ENCODE measurements around the gene C2CD4C.
"Not testable (repeated sequence)": the region's sequence is repeated elsewhere in the genome, so short reads cannot be mapped to it uniquely, and the experiment has no call there.

Gene C2CD4C

DNA sequence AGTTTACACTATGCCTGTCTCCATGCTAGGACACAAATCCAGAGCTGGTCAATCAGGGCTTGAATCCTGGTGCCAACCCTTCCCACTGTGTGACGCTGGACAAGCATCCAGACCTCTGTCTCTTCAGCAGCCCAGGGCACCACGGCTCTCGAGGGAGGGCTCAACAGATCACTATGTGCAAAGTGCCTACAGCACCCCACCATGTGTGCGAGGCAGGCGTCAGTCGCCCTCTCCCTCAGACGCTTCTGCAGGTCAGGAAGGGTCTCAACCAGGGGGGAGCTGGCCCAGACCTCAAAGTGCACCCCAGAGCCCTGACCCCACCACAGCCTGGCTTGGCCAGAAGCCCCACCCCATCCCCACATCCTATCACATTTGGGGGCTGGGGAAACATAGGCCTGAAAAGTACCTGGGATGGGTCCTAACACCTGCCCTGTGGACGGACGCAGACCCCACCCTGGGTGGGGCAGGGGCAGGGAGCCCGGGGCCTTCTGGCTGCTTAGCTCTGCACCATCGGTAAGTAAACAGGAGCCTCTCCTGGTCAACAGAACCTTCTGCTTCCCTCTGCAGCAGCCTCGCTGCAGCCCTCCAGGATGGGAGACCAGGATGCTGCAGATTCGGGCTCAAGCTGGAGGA, 2.9 kb upstream of the C2CD4C start:
- H4K20me1 ChIP-seq (ENCODE audit: insufficient read depth, low read length), result no peaks in the 10 kb centered on the region
- no peak overlapping the region for H2AFZ ChIP-seq (ENCODE audit: low read depth, low read length)
- DNase-seq, result no peak
- no peaks in the 10 kb centered on the region for H3K79me2 ChIP-seq (ENCODE audit: insufficient read depth, low read length)
- peaks cover 14% of the 10 kb centered on the region for H3K4me1 ChIP-seq (ENCODE audit: insufficient read depth, low read length)
- no peak overlapping the region for H3K4me2 ChIP-seq (ENCODE audit: insufficient read depth, low read length)
- H3K36me3 ChIP-seq (ENCODE audit: insufficient read depth, low read length), result no peaks in the 10 kb centered on the region
- no peak overlapping the region for H3K9ac ChIP-seq (ENCODE audit: low read depth, low read length)
- no peak for ATAC-seq (ENCODE audit: insufficient read depth, low read depth)
- H3K27ac ChIP-seq (ENCODE audit: low read length), result no peak overlapping the region
- H3K9me3 ChIP-seq (ENCODE audit: insufficient read depth, low read length, severe bottlenecking), result peaks cover 3% of the 10 kb centered on the region
- no peak overlapping the region for H3K4me3 ChIP-seq (ENCODE audit: low read depth in 1 of 2, low read length in 2 of 2)
- peaks cover 7% of the 10 kb centered on the region for H3K27me3 ChIP-seq (ENCODE audit: insufficient read depth, low read length, poor library complexity)
- TF ChIP-seq, protein P1, sequence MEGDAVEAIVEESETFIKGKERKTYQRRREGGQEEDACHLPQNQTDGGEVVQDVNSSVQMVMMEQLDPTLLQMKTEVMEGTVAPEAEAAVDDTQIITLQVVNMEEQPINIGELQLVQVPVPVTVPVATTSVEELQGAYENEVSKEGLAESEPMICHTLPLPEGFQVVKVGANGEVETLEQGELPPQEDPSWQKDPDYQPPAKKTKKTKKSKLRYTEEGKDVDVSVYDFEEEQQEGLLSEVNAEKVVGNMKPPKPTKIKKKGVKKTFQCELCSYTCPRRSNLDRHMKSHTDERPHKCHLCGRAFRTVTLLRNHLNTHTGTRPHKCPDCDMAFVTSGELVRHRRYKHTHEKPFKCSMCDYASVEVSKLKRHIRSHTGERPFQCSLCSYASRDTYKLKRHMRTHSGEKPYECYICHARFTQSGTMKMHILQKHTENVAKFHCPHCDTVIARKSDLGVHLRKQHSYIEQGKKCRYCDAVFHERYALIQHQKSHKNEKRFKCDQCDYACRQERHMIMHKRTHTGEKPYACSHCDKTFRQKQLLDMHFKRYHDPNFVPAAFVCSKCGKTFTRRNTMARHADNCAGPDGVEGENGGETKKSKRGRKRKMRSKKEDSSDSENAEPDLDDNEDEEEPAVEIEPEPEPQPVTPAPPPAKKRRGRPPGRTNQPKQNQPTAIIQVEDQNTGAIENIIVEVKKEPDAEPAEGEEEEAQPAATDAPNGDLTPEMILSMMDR (IDR thresholded peaks at IDR 0.05; ENCODE audit: borderline replicate concordance, extremely low read depth, low read length, poor library complexity, severe bottlenecking), result no peak
- no peak for TF ChIP-seq EZH2 (IDR thresholded peaks at IDR 0.05; ENCODE audit: borderline replicate concordance, low read depth, low read length, severe bottlenecking)

- not testable (repeated sequence) for H3K9ac ChIP-seq (ENCODE audit: low read depth, low read length); H3K79me2 ChIP-seq (ENCODE audit: insufficient read depth, low read length); H3K27me3 ChIP-seq (ENCODE audit: insufficient read depth, low read length, poor library complexity); H3K9me3 ChIP-seq (ENCODE audit: insufficient read depth, low read length, severe bottlenecking); H4K20me1 ChIP-seq (ENCODE audit: insufficient read depth, low read length); H3K4me3 ChIP-seq (ENCODE audit: low read depth in 1 of 2, low read length in 2 of 2); H3K27ac ChIP-seq (ENCODE audit: low read length); ATAC-seq (ENCODE audit: insufficient read depth, low read depth); DNase-seq; H3K36me3 ChIP-seq (ENCODE audit: insufficient read depth, low read length); H3K4me2 ChIP-seq (ENCODE audit: insufficient read depth, low read length); H2AFZ ChIP-seq (ENCODE audit: low read depth, low read length)
- peaks cover 14% of the 10 kb centered on the region for H3K4me1 ChIP-seq (ENCODE audit: insufficient read depth, low read length)
Measured at GRCh38 chr19:411121-411722, 2.3 kb upstream of the C2CD4C start.

DNA sequence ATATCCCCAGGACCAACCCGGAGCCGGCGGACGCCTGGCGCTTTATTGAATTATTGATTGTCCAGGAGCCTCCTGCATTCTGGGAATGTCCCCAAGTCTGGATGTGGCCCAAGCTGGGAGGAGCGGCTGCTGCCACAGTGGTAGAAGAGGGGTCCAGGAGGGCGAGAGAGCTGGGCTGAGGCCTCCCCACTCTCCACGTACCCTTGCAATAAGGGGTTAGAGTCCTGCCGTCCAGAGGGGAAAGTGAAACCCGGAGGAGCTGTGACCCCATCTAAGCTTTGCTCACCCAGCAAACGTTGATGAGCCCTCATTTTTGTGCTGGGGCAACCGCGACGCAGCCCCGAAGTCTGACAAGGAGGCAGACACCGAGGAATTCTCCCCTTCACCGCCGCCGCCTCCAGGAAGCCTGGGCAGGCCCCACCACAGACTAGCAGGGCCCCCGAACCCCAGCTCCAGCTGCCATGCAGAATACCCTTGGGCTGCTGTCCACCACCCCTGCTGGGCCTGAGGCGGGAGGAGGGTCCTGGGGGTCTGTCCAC, 1.4 kb upstream of the C2CD4C start:
- Histone ChIP-seq H3K27ac (ENCODE audit: low read length) (no peak overlapping the region), H3K4me2 (ENCODE audit: insufficient read depth, low read length) (no peak overlapping the region), H3K4me3 (ENCODE audit: low read depth in 1 of 2, low read length in 2 of 2) (no peak overlapping the region), H2AFZ (ENCODE audit: low read depth, low read length) (no peak overlapping the region), H3K9me3 (ENCODE audit: insufficient read depth, low read length, severe bottlenecking) (peaks cover 3% of the 10 kb centered on the region), H4K20me1 (ENCODE audit: insufficient read depth, low read length) (no peaks in the 10 kb centered on the region), H3K36me3 (ENCODE audit: insufficient read depth, low read length) (no peaks in the 10 kb centered on the region), H3K4me1 (ENCODE audit: insufficient read depth, low read length) (peaks cover 14% of the 10 kb centered on the region), H3K27me3 (ENCODE audit: insufficient read depth, low read length, poor library complexity) (peaks cover 7% of the 10 kb centered on the region), H3K79me2 (ENCODE audit: insufficient read depth, low read length) (no peaks in the 10 kb centered on the region), H3K9ac (ENCODE audit: low read depth, low read length) (no peak overlapping the region)
- TF ChIP-seq EZH2 (IDR thresholded peaks at IDR 0.05; ENCODE audit: borderline replicate concordance, low read depth, low read length, severe bottlenecking), result no peak
- TF ChIP-seq, protein P1 (IDR thresholded peaks at IDR 0.05; ENCODE audit: borderline replicate concordance, extremely low read depth, low read length, poor library complexity, severe bottlenecking), result no peak
- ATAC-seq (ENCODE audit: insufficient read depth, low read depth) (no peak), DNase-seq (no peak)

- Histone ChIP-seq H2AFZ (ENCODE audit: low read depth, low read length) (no peak overlapping the region), H3K79me2 (ENCODE audit: insufficient read depth, low read length) (no peaks in the 10 kb centered on the region), H3K9me3 (ENCODE audit: insufficient read depth, low read length, severe bottlenecking) (peaks cover 3% of the 10 kb centered on the region), H3K36me3 (ENCODE audit: insufficient read depth, low read length) (no peaks in the 10 kb centered on the region), H3K4me3 (ENCODE audit: low read depth in 1 of 2, low read length in 2 of 2) (peak overlapping the region in 1 of 2 experiments; percentile 50; a peak in 2 of 4 replicates), H3K27me3 (ENCODE audit: insufficient read depth, low read length, poor library complexity) (peaks cover 7% of the 10 kb centered on the region), H3K4me2 (ENCODE audit: insufficient read depth, low read length) (peak overlapping the region; percentile 66), H3K27ac (ENCODE audit: low read length) (no peak overlapping the region), H3K4me1 (ENCODE audit: insufficient read depth, low read length) (peaks cover 14% of the 10 kb centered on the region), H3K9ac (ENCODE audit: low read depth, low read length) (peak overlapping the region; percentile 48; the same call in 1 of the 2 replicates), H4K20me1 (ENCODE audit: insufficient read depth, low read length) (no peaks in the 10 kb centered on the region)
- peak; percentile 48; the same call in 2 of the 3 replicates for ATAC-seq (ENCODE audit: insufficient read depth, low read depth)
- peak; percentile 11 for DNase-seq
- TF ChIP-seq, protein P1 (IDR thresholded peaks at IDR 0.05; ENCODE audit: borderline replicate concordance, extremely low read depth, low read length, poor library complexity, severe bottlenecking), result no peak
- no peak for TF ChIP-seq EZH2 (IDR thresholded peaks at IDR 0.05; ENCODE audit: borderline replicate concordance, low read depth, low read length, severe bottlenecking)
Measured at GRCh38 chr19:409516-410242, 732 bp upstream of the C2CD4C start.
